Activated naive CD8-positive, alpha-beta T cell treated with anti-CD3 and anti-CD28 coated beads, Interleukin-2, amount 10 ng/mL, durations not matched to agents 7 days and 5 days (primary cell): ENCODE measurements around the gene HPCAL1. TPM values are rescaled to one million over a fixed set of nuclear protein-coding genes. Genes with fewer than 3 reads are reported as not detected.

Experiments
- ATAC-seq: fragments of 150-1000 bp; cut with Tn5 transposase; one replicate; pipeline ENCODE4 v1.10.0; 2021; ENCODE audit warnings: low read depth, moderate library complexity
- POLR2A ChIA-PET: fragments of 350-600 bp; sonication (Branson Sonifier 250); formaldehyde crosslinking; loops from one replicate; lab custom pipeline; 2021; ENCODE audit warnings: antibody characterized with exemption; lab: Charles Lee
- DNase-seq: peaks from one replicate; pipeline ENCODE4 v3.0.0; 2021
- H3K27ac Mint-ChIP-seq: one replicate; pipeline ENCODE4 v1.8.0; 2022; ENCODE audit warnings: mild to moderate bottlenecking, mixed read lengths
- H3K27me3 Mint-ChIP-seq: one replicate; pipeline ENCODE4 v1.8.0; 2022; ENCODE audit warnings: mild to moderate bottlenecking, moderate library complexity, mixed read lengths
- H3K36me3 Mint-ChIP-seq: one replicate; pipeline ENCODE4 v1.8.0; 2021; ENCODE audit warnings: mild to moderate bottlenecking, mixed read lengths
- H3K4me1 Mint-ChIP-seq: one replicate; pipeline ENCODE4 v1.8.0; 2021; ENCODE audit warnings: mixed read lengths
- H3K4me3 Mint-ChIP-seq: one replicate; pipeline ENCODE4 v1.8.0; 2022; ENCODE audit warnings: mild to moderate bottlenecking, moderate library complexity, mixed read lengths
- H3K9me3 Mint-ChIP-seq: one replicate; pipeline ENCODE4 v1.8.0; 2021; ENCODE audit warnings: mixed read lengths
- total RNA-seq, 2 experiments: library from RNA; stranded (reverse); gene quantifications; one replicate each; pipeline ENCODE4 v1.2.3, GENCODE V29; 2021

The HPCAL1 gene
- total RNA-seq, 2 experiments from 2014 or later: 75.8 to 77.1 TPM

DNA sequence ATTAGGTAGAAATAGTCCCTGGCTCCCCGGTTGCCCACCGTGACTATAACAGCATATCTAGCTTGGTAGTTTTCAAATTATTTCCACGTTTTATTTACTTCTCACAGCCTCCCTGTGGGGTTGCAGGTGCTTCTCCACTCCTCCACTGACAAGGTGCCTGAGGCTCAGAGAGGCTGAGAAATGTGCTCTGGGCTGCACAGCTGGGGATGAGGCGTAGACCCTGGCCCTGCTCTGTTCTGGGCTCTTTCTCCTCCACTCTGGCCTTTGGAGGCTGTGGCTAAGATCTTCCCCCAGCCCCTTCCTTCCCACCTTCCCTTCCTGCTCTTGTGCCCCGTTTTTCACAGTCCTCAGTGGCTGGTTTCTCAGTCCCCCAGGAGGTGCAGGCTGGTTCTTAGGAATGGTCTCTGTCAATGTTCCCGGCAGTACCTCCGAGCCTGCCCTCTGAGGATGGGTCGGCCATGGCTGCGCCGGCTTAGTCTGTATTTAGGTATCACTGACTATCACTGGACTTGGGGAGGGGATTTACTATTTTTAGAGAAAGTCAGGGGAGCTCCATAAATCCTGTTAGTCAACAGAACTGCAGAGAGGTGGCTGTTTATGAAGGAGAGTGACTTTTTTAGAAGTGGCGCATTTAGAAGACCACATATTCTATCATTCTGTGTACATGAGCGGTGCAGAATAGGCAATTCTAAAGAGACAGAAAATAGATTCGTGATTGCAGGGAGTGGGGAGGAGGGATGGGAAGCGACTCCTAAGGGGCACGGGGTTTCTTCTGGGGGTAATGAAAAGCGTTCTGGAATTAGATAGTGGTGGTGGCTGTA is 35.0 kb downstream of the HPCAL1 start:
- no peak overlapping the region for H3K4me3 Mint-ChIP-seq
- H3K27me3 Mint-ChIP-seq: no peaks in the 10 kb centered on the region
- peak overlapping the region; percentile 20 for H3K27ac Mint-ChIP-seq
- H3K4me1 Mint-ChIP-seq: peaks cover 30% of the 10 kb centered on the region
- DNase-seq (no peak), ATAC-seq (no peak)
- POLR2A ChIA-PET: no interaction called here
- peaks cover 8% of the 10 kb centered on the region for H3K9me3 Mint-ChIP-seq
- H3K36me3 Mint-ChIP-seq: peaks cover 26% of the 10 kb centered on the region

- peaks cover 8% of the 10 kb centered on the region for H3K9me3 Mint-ChIP-seq
- peaks cover 29% of the 10 kb centered on the region for H3K4me1 Mint-ChIP-seq
- no peak overlapping the region for H3K4me3 Mint-ChIP-seq
- DNase-seq: no peak
- POLR2A ChIA-PET: no interaction called here
- H3K27ac Mint-ChIP-seq: peak overlapping the region; percentile 26
- no peak for ATAC-seq
- H3K27me3 Mint-ChIP-seq: no peaks in the 10 kb centered on the region
- H3K36me3 Mint-ChIP-seq: peaks cover 27% of the 10 kb centered on the region
Observed at GRCh38 chr2:10338270-10339188, 35.8 kb downstream of the HPCAL1 start.

DNA sequence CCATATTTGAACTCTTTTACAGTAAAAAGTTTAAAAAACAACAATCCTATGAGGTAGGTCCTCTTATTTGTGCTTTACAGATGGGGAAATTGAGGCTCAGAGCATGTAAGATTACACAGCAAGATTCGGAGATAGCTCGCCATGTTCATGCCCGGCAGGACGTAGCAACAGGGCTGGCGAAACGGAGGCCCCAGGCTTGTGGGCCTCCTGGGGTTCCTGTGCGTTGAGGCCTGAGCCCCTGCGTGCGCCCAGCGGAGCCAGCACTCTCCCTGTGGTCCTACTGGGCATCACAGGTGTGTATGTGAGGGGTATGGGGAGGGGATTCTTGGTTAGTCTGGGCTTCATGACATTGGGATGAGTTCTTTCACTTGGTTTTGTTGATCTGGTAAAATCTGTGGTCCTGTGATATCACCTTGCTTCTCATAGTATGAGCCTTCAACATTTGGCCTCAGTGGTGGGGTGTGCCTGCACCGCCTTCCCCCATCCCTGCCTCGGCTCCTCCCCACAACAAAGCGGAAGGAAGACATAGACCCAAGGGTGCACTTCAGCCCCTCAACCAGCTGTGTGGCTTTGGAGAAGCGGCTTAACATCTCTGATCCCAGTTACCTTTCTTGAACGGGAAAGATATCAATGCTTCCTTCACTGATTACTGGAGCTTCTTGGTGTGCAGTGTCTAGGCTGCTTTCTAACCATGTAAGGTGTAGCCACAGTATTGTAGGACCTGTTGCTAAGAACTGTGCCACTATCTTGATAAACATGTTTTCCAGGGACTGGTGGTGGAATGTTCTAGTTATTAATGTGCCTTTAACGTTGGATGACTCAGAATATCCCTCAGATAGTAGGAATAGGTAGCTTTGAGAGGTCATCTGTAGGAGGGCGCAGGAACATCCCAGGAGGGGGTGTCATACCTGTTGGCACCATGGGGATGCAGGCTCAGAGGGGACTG is 37.2 kb downstream of the HPCAL1 start:
- peaks cover 18% of the 10 kb centered on the region for H3K36me3 Mint-ChIP-seq
- peaks cover 31% of the 10 kb centered on the region for H3K4me1 Mint-ChIP-seq
- no peaks in the 10 kb centered on the region for H3K27me3 Mint-ChIP-seq
- POLR2A ChIA-PET: no interaction called here
- peak; percentile 83 for ATAC-seq
- H3K27ac Mint-ChIP-seq: peak overlapping the region; percentile 49
- peak overlapping the region; percentile 25 for H3K4me3 Mint-ChIP-seq
- DNase-seq: no peak
- peaks cover 5% of the 10 kb centered on the region for H3K9me3 Mint-ChIP-seq

DNA sequence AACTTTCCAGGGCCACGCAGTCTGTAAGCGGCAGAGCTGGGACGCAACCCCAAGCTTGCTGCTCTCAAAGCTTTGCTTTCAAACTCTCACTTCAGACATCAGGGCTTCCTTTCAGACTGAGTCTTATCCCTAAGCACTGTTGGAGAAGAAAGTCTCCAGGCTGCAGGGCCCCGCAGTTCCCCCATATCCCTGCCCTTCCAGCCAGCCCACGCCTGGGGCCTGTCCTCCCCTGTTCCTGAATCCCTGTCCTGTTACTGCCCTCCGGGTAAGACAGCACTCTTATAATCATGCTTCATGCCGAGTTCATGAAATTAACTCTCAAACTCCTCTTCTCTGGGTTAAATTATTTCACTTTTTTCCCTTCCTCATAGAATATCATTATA is 37.9 kb downstream of the HPCAL1 start:
- H3K4me3 Mint-ChIP-seq: no peak overlapping the region
- H3K27ac Mint-ChIP-seq: peak overlapping the region; percentile 31
- no peaks in the 10 kb centered on the region for H3K27me3 Mint-ChIP-seq
- no peak for ATAC-seq
- DNase-seq: no peak
- peaks cover 32% of the 10 kb centered on the region for H3K4me1 Mint-ChIP-seq
- H3K9me3 Mint-ChIP-seq: peaks cover under 1% of the 10 kb centered on the region
- H3K36me3 Mint-ChIP-seq: peaks cover 12% of the 10 kb centered on the region
- POLR2A ChIA-PET: no interaction called here

- no peak overlapping the region for H3K4me3 Mint-ChIP-seq
- DNase-seq: no peak
Observed at GRCh38 chr2:10341193-10341592, 38.5 kb downstream of the HPCAL1 start.

GRCh38 chr2:10342245-10342951 is 39.7 kb downstream of the HPCAL1 start:
- Mint-ChIP-seq H3K4me3 (no peak overlapping the region), H3K27me3 (no peaks in the 10 kb centered on the region), H3K27ac (no peak overlapping the region), H3K36me3 (peaks cover 11% of the 10 kb centered on the region), H3K9me3 (no peaks in the 10 kb centered on the region), H3K4me1 (peaks cover 36% of the 10 kb centered on the region)
- no peak for DNase-seq
- ATAC-seq: no peak
- POLR2A ChIA-PET: no interaction called here

More at GRCh38 chr2:10341193-10341592, 38.5 kb downstream of the HPCAL1 start:
- no peak for ATAC-seq
- no peak overlapping the region for H3K27ac Mint-ChIP-seq
- POLR2A ChIA-PET: no interaction called here
- no peaks in the 10 kb centered on the region for H3K9me3 Mint-ChIP-seq
- H3K36me3 Mint-ChIP-seq: peaks cover 11% of the 10 kb centered on the region
- no peaks in the 10 kb centered on the region for H3K27me3 Mint-ChIP-seq
- peaks cover 36% of the 10 kb centered on the region for H3K4me1 Mint-ChIP-seq

- Mint-ChIP-seq H3K4me1 (peaks cover 32% of the 10 kb centered on the region), H3K36me3 (peaks cover 6% of the 10 kb centered on the region)
Observed at GRCh38 chr2:10343191-10343590, 40.5 kb downstream of the HPCAL1 start.

DNA sequence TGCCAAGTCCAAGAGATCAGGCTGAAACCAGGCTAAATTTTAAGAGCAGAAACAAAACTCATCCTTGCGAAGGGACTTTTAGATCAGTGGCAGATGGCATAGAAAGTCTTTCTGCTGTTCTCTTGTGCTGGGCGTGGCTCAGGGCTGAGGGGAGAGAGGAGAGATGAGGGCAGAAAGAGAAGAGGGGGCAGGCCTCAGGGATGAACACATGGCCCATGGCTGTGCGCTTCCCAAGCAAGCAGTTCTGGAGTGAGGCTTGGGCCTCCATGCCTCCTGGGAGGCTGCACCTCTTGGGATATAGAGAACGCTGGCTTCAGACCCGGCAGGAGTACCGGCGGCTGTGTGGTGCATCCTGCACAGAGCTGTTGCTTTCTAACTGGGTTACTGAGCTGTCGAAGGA is 41.0 kb downstream of the HPCAL1 start:
- ATAC-seq (no peak), DNase-seq (no peak)
- Mint-ChIP-seq H3K36me3 (peaks cover 4% of the 10 kb centered on the region), H3K9me3 (no peaks in the 10 kb centered on the region), H3K4me1 (peaks cover 32% of the 10 kb centered on the region), H3K27ac (no peak overlapping the region), H3K4me3 (no peak overlapping the region), H3K27me3 (no peaks in the 10 kb centered on the region)
- POLR2A ChIA-PET: no interaction called here

More at GRCh38 chr2:10343191-10343590, 40.5 kb downstream of the HPCAL1 start:
- DNase-seq (no peak), ATAC-seq (no peak)
- POLR2A ChIA-PET: no interaction called here
- H3K27me3 Mint-ChIP-seq: no peaks in the 10 kb centered on the region
- H3K27ac Mint-ChIP-seq: no peak overlapping the region
- H3K4me3 Mint-ChIP-seq: no peak overlapping the region
- H3K9me3 Mint-ChIP-seq: no peaks in the 10 kb centered on the region

DNA sequence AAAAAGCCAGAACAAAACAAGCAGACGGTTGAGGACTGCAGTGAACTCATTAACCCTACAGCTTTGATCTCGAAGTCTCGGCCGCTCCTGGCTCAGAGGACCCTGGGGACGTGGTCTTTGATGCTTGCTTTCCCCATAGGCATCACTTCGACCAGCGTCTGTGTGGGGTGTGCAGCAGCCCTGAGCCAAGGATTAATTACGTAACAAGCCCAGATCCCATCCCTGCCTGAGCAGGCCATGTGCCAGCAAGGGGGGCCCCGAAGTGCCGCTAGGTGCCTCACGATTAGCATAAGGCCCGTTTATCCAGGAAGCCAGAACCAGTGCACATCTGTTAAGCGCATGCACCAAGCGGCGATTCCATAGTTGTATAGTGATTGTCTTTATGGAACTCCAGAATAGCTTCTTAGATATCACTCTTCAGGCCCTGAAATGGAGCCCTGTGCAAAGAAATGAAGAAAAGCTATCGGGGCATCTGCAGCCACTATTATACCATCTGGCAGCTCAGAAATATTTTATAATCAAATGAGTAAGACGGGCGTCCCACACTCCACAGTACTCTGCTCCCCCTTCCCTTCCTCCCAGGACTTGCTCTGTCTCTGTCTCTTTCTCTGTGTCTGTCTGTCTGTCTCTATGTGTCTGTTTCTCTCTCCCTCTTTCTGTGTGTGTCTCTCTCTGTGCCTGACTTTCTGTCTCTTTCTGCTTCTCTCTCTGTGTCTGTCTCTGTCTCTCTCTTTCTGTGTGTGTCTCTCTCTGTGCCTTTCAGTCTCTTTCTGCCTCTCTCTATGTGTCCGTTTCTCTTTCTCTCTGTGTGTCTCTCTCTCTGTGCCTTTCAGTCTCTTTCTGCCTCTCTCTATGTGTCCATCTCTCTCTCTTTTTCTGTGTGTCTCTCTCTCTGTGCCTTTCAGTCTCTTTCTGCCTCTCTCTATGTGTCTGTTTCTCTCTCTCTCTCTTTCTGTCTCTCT is 41.7 kb downstream of the HPCAL1 start:
- Mint-ChIP-seq H3K27me3 (no peaks in the 10 kb centered on the region), H3K9me3 (no peaks in the 10 kb centered on the region), H3K36me3 (peaks cover 4% of the 10 kb centered on the region), H3K4me1 (peaks cover 31% of the 10 kb centered on the region), H3K27ac (peak overlapping the region; percentile 48), H3K4me3 (no peak overlapping the region)
- DNase-seq: no peak
- ATAC-seq: no peak
- POLR2A ChIA-PET: no interaction called here

DNA sequence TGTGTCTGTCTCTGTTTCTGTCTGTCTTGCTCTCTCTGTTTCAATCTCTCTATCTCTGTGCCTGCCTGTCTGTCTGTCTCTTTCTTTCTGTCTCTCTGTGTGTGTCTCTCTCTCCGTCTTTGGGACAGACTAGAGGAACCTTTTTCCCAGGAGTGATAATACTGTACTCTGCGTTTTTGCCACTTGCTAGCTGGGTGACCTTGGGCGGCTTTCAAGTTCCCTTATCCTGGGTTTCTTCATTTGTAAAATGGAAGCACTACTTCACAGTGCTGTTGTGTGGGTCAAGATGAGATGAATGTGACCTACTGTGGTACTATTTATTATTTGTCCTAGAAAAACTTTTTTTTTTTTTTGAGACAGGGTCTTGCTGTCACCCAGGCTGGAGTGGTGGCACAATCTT is 42.4 kb downstream of the HPCAL1 start:
- no peak for ATAC-seq
- Mint-ChIP-seq H3K27me3 (no peaks in the 10 kb centered on the region), H3K27ac (peak overlapping the region; percentile 4), H3K36me3 (peaks cover 3% of the 10 kb centered on the region), H3K4me1 (peaks cover 24% of the 10 kb centered on the region), H3K9me3 (no peaks in the 10 kb centered on the region), H3K4me3 (no peak overlapping the region)
- no peak for DNase-seq
- POLR2A ChIA-PET: no interaction called here

GRCh38 chr2:10345813-10346212 is 43.1 kb downstream of the HPCAL1 start:
- Mint-ChIP-seq H3K27me3 (no peaks in the 10 kb centered on the region), H3K4me3 (no peak overlapping the region), H3K36me3 (peaks cover 5% of the 10 kb centered on the region), H3K4me1 (peaks cover 23% of the 10 kb centered on the region), H3K9me3 (no peaks in the 10 kb centered on the region), H3K27ac (no peak overlapping the region)
- ATAC-seq (no peak), DNase-seq (no peak)
- POLR2A ChIA-PET: no interaction called here
